NB4 (cell line): ENCODE measurements around the gene APCDD1L.

ENCODE experiments used
- CTCF ChIP-seq: IDR thresholded peaks from one replicate; pipeline ENCODE4 v1.5.1; 2012; ENCODE audit warnings: low read depth, low read length
- MAX ChIP-seq: IDR thresholded peaks from 2 replicates; pipeline ENCODE4 v1.6.1; 2011; ENCODE audit warnings: low read depth, low read length
- POLR2A ChIP-seq: IDR thresholded peaks from 2 replicates; pipeline ENCODE4 v1.6.1; 2011; ENCODE audit warnings: mild to moderate bottlenecking; ENCODE audit not compliant: insufficient read length; ENCODE audit errors: extremely low read depth

- TF ChIP-seq CTCF (no peak), POLR2A (no peak), MAX (no peak)
Measured at GRCh38 chr20:58486207-58486606, 29.0 kb downstream of the APCDD1L start.
